Fibroblast of the conjunctiva (primary cell): Measurements from ENCODE around the gene GMNC.
"Not testable (repeated sequence)": the region's sequence is repeated elsewhere in the genome, so short reads cannot be mapped to it uniquely, and the experiment has no call there.

Experiments used
- DNase-seq: peaks from one replicate; pipeline ENCODE4 v3.0.0-alpha.2; 2010; ENCODE audit warnings: low read depth

GMNC gene, protein sequence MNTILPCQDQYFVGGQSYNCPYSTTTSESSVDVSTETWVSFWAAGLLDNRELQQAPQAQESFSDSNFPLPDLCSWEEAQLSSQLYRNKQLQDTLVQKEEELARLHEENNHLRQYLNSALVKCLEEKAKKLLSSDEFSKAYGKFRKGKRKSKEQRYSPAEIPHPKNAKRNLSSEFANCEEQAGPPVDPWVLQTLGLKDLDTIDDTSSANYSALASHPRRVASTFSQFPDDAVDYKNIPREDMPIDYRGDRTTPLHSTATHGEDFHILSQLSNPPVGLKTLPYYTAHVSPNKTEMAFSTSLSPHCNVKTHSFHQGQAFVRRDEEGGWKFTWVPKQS

DNA sequence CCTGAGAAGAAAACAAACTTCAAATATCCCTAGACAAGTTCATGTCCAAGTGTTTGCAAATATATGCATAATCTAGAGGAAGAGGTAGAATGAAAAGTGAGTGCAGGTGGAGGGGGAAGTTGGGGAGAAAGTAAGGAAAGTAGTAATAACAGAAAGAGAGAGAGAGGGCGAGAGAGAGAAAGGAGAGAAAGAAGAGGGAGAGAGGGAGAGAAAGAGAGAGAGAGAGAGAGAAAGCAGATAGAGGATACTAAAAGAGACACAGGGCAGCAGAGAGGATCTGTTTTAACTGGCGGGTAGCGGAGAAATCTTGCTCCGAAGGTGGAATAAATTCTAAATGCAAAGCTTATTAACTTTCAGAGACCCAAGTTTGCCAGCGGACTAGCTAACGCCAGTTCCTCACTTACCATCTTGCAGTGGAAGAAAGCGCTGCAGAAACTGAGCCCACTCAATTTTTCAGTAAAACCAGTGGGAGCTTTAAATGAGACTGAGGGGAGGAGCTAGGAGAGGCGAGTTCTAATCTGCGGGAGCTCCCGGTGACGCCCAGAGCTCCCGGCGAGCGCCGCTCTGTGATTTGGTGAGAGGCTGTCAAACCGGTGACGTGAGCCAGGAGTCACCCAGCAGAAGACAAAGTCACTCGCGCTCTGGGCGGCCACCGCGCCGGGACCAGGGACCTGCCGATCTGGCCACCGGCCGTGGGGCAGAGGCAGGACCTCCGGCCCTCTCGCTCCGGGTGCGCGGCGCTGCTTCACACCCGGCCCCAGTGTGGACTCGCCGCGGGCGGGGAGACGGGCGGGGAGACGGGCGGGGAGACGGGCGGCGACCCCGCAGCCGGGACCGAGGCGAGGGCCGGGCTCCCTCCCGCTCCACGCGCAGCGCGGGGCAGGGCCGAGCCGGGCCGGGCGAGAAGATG, at the start of gene GMNC:
GMNC (minus strand) TSS at position 486 of the 910 bp plus-strand sequence; CDS start at position 407, 79 bp downstream.
- DNase-seq = peak; percentile 10

DNA sequence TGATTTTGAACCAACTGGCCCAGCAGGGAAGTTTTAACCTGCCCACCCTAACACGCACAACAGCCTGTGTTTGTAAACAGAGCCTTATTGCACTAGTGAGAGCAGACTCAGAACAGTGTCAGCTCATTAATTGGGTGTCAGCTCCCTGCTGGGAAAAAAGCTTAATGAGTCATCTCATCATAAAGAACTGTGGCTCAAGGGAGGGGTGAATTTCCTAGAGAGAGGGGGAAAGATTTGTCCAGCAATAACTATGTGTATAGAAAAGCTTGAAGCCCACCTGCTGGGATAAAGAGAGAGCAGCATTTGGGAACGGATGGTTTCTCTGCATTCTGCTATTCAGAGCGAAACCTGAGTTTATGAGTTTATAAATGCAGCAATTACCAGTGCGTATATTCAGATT, 48.9 kb upstream of the GMNC start:
- DNase-seq = no peak

DNA sequence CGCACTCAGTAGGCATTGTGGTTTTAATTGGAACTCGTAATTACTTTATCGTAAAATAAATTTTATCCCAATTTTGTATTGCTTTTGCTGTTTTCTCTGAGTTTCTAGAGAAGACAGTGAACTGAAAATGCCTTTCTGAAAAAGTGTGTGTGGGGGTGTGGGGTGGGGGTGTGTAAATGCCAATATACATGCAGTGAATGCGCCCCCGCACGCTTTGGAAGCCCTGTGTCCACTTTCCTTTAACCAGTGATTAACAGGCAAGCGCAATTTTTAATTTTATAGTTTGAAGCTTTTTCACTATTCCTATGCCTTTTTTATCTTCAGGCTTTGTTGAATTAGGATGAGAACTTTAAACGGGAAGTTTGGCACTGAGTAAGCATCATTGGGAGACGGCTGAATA, 47.4 kb upstream of the GMNC start:
- no peak for DNase-seq

DNA sequence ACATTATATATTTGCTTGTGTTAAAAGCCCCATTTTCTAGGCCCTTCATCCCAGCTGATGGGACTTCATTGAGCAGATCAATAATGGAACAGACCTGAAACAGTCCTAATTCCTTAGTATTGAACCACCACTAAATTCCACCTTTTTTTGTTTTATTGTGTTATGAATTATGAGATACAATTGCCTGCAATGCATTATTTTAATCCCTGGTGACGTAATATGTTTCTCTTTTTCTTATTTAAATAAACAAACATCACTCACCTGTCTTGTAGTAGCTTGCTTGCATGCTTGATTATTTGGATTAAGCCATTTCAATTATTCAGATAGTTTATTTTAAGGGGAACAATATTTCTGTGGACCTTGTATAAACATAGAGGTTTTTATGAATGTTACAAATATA, 40.7 kb upstream of the GMNC start:
- no peak for DNase-seq

DNA sequence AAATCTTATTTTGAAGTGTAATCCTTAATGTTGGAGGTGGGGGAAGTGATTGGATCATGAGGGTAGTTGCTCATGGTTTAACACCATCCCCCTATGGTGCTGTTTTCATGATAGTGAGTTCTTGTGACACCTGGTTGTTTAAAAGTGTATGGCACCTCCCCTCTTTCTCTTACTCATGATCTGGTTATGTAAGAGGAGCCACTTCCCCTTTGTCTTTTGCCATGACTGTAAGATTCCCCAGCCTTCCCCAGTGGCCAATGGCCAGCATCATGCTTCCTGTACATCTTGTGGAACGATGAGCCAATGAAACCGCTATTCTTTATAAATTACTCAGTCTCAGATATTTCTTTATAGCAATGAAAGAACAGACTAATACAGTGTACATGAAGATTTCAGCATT, 39.8 kb upstream of the GMNC start:
- no peak for DNase-seq

DNA sequence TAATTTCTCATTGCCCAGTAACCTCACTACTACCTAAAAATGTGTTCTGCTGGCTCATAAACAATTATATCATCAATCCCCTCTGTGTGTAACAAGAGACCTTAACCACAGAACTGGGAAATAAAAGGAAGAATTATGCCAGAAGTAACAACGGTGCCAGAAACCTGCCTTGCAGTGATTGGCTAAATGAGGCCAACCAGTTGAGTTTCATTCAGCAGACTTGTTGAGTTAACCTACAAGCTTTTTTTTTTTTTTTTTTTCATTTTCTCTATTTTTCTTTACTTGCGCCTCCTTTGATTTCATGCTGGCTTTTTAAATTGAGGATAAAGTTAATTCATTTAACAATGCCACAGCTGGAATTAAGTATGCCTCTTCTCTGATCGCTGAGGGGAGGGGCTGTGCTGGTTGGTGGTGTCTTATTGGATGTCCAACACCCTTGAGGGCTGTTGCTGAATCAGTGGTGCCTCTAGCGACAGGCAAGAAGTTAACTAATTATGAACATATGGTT, 30.0 kb upstream of the GMNC start:
- DNase-seq = no peak

DNA sequence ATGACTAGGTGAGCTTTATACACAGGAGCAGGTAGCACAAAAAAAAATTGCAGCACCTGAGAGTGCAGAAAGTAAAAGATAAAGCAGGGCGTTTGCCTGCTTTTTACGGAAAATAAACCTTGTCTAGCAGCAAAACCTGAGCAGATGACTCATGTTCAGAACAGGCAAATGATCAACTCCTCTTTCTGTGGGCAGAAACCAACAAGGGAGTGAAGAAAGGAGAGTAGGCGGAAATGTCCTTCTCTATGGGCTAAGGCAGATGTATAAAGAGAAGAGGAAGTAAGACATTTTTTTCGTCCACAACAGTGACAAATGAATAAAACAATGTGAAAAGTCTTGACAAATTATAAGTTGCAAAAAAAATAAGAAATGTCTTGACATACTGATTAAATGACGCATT, 24.5 kb upstream of the GMNC start:
- no peak for DNase-seq

DNA sequence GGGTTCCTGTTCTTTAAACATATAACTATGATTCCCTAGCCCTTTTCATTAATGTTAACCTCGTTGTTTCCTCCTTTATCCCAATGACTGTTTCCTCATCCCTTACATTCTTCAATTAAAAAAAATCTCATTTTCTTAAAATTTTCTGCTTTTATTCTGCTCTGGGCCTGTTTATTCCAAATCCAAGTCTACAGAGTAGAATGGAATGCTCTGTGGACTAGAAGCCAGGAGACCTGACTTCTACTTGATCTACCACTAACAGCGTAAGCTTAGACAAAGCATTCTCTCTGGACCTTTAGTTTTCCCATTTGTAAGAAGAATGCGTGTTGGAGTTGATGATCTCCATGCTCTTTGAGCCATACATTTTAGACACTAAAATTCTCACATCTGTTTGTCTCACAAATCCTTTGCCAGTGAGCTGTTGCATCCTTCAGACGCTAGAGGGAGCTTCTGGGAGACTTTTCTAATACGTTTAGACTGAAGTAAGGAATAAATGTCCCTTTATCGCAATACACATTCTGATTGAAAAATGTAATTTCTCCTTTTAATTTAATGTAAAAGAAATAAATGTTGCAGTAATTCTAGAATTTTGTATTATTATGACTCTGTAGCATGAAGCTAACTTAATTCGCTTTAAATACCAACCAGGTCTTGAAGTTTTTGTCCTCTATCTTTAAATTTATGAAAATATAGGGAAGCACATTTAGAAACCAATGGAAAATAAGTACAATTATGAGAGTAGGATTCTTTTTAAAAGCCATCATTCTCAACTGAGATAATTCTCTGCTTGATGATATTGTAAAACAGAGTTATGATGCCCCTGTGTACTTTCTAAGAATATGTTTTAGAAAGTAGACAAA, 21.7 kb upstream of the GMNC start:
- DNase-seq = peak; percentile 36

DNA sequence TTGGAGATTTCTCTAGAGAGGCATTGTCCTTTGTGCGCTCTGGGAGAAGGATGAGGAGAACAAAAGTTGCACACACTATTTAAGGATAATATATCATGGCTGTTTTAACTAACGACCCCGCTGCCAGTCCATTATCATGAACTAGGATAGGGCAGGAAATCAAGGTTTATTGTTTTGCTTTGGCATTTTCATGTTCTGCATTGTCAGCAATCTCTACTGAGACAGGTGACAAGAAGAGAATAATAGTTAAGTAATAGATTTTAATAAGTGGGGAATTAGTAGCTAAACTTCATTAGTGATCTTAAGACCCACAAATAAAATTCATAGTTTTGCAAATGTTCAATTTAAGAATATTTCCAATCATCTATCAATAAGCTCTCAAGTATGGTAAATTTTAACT, 20.6 kb upstream of the GMNC start:
- DNase-seq = no peak

DNA sequence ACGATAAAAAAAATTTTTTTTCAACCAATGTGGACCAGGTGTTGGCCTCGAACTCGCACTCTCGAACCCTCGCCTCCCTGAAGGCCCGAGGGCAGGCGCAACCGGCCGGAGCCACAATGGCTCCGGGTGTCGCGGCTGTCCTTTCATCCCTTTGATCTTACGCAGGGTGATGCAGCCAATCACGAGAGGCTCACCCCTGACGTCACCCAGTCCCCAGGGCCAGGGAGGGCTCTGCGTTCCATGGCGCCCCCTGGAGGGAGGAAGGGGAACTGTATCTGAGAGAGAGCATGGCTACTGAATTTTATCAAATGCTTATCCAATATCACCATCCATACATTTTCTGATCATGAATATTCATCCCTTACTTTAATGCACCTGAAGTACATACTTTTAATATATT, 15.4 kb upstream of the GMNC start:
- DNase-seq = no peak

DNA sequence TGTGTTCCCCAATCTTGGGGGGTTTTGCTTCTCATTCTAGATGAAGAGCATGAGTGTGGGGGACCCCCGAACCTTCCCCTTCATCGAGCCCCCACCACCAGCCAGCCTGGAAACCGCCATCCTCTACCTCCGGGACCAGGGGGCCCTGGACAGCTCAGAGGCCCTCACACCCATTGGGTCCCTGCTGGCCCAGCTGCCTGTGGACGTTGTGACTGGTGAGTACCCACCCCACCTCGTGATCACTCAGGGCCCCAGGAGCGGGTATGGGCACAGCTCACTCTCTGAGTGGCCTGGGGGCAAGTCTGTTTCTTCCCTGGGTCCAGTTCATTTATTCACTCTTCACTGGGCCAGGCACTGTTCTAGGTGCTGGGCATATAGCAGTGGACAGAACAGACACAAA, 13.9 kb upstream of the GMNC start:
- DNase-seq = not testable (repeated sequence)

DNA sequence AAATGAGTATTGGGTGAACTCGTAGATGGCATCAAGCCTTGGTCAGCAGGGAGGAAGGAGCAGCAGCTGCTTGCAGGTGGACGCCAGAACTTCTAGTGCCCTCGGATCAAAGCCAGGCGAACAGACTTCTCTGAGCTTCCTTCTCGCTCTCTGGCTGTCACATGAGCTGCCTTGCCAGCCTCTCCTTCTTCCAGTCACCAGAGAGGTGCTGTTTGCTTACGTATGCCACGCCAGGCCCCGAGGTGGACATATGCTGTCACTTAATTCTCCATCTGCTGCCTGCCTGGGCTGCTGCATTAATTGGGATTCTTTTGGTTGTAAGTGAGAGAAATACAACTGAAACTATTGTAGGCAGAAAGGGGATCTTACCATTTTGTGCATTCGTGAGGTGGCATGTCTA, 12.6 kb upstream of the GMNC start:
- not testable (repeated sequence) for DNase-seq

DNA sequence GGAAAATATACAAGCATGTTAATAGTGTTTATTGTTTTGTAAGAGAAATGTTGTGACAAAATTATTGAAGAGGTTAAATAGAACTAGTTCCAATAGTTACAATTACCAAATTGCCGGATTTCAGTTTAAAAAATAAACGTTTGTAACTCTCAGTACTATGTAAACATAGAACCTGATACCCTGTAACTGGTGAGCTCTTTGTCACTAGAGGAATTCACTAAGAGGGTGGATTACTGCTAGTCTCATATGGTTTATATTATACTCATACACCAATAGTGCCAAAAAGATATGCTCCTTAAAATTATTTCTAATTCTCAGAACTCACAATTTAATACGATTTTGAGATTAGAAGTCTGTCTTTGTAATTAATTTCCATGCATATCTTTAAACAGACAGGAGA, 7.6 kb upstream of the GMNC start:
- no peak for DNase-seq

DNA sequence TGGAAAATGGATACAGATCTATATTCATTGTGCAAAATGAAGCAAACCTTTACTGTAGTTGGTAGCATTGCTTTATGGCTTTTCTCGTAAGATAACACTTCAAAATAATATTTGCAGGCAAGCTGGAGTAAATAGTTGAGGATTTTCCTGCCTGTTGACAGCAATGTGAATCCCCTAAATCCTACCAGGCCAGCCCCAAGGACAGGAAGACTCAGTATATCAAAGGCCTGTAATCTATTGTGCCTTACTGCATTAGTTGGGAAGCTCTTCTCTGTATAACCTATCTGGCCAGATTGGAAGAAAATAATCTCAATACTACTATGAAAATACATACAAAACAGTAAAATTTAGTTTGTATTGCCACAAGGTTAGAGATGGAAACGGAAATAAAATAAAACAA, 4.6 kb upstream of the GMNC start:
- DNase-seq = no peak

DNA sequence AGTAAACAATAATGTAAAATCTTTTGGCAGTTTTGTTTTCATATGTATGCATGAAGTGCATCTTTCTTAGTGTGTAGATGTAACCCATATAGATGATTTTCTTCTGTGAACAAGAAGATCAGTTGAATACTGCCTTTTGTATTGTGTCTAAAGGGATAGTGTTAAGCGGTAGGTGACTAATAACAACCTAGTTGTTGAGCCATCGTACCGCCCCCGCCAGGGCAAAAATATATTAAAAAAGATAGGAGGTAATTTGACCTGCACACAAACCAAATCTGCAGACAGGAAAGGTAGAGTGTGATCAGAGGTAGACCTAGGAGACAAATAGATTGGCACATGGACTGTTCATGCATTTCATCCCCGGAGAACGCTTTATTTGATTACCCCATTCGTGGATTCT, 3.3 kb upstream of the GMNC start:
- no peak for DNase-seq

DNA sequence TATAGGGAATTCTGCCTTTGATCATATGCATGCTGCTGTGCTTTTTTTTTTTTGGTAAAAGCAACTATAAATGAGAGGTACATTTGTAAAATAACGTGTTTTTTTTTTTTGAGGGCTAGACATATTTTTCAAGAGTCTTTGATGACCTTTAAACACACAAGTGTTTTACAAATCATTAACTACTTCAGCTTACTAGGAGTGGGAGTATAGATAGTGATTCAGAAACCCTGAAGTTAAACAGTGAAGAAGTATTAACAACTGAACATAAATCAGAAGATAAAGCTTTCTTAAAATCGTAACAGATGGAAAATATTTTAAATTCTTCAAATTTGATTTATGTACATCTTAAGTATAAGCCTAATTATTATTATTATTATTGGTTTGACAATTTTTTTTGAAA, 2.9 kb upstream of the GMNC start:
- no peak for DNase-seq

DNA sequence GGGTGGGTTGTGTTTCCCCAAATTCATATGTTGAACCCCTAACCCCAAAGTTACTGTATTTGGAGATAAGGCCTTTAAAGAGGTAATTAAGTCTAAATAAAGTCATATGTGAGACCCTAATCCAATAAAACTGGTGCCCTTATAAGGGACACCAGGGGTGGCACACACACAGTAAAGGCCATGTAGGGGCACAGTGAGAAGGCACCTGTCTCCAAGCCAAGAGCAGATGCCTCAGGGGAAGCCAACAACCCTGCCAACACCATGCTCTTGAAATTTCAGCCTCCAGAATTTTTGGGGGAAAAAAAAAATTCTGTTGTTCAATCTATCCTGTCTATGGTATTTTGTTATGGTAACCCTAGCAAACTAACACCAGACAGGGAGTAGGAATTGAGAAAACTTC, 1.5 kb upstream of the GMNC start:
- no peak for DNase-seq

DNA sequence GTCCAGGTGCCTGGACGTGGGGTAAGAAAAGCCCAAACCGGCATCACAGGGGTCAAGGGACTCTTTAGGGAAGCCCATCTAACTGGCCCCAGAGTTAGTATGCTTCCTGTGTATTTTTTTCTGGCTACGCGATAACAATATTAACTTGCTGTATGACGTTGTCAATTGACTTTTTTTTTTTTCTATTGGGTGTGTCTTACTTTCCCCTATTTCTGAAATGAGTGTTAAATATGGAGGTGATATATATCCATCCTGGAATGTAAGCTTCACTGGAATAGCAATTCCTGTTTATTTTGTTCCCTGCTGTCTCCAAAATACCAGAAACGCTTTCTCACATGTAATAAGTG, 598 bp upstream of the GMNC start:
- DNase-seq = no peak

DNA sequence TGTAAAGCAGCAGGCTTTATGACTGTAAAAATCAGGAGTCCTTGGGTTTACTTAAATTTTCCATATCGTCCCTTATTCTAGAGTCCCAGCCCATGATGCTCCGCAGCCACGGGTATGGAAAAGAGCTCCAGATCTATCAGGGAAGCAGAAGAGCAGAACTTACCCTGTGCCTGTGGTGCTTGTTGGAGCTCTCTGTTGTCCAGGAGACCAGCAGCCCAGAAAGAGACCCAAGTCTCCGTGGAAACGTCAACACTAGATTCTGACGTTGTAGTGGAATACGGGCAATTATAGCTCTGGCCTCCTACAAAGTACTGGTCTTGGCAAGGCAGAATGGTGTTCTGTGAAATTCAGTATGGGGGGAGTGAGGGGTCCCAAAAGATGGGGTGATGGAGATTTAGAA, 2.0 kb downstream of the GMNC start:
- DNase-seq = no peak

DNA sequence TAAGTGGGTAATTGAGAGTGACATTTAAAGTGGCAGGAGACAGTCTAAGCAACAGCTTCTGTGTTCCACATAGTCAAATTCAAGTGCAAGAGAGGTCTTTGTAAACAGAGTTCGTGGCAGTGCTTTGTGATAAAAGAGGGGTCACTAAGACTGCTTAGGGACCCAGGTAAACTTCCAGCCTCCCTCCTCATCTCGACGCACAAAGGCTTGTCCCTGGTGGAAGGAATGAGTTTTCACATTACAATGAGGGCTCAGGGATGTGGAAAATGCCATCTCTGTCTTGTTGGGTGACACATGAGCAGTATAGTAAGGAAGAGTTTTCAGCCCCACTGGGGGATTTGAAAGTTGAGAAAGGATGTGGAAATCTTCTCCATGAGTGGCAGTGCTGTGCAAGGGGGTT, 7.3 kb downstream of the GMNC start:
- no peak for DNase-seq

DNA sequence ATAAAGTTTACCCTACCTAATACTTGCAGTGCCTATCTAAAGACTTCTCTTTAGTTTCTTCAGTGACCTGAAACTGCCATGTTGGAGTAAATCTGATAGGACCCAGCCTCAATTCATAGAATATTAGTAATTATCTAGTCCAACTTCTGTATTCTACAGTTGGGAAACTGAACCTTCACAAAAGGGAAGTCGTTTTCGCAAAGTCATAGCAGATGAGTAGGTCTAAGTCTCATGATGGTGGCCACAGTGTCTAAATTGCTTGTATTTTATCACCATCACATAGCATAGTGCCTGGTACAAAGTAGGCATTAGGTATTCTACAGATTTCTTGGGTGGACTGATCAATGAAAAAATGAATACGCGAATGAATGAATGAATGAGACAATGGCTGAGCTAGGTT, 8.4 kb downstream of the GMNC start:
- DNase-seq = no peak

DNA sequence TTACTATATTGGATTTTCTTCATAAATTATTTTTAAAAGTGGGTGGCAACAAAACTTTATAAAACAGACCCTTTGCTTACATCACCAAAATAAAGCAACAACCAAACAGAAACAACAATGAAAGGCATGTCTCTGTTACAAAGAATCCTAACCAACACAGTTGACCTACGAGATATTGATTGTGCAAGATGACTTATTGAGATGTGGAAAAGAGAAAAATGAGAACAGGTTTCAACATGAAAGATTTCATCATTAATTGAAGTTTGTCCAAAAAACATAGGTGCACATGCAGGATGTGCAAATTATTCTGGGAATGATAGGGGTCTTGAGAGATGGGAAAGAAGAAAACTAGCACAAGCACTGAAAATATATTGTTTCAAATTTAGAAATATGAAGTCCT, 9.0 kb downstream of the GMNC start:
- no peak for DNase-seq
